AML-193 (cell line): Measurements from ENCODE around the gene AFAP1.
"Not testable (repeated sequence)": the region's sequence is repeated elsewhere in the genome, so short reads cannot be mapped to it uniquely, and the experiment has no call there.

ENCODE experiments used
- DNase-seq, 2 experiments: peaks; one replicate each; lab custom pipeline; 2025; lab: John Stamatoyannopoulos, UW

AFAP1 gene

GRCh38 chr4:7945709-7946380 lies 6.2 kb upstream of the AFAP1 start:
- no peak for DNase-seq

- no peak for DNase-seq
These were observed 5.0 kb upstream of the AFAP1 start for GRCh38 chr4:7944599-7945220.

- not testable (repeated sequence) for DNase-seq
These were observed 4.0 kb upstream of the AFAP1 start for GRCh38 chr4:7943688-7944087.

GRCh38 chr4:7943211-7943610 lies 3.5 kb upstream of the AFAP1 start:
- no peak for DNase-seq

GRCh38 chr4:7941965-7942496 lies 2.4 kb upstream of the AFAP1 start:
- no peak for DNase-seq

GRCh38 chr4:7941111-7941964 lies 1.7 kb upstream of the AFAP1 start:
- DNase-seq, result no peak

- DNase-seq, result no peak
These were observed 868 bp downstream of the AFAP1 start for GRCh38 chr4:7938609-7939376.

- DNase-seq, result no peak
These were observed 1.4 kb downstream of the AFAP1 start for GRCh38 chr4:7938266-7938608.

GRCh38 chr4:7937006-7937405 lies 2.7 kb downstream of the AFAP1 start:
- no peak for DNase-seq

GRCh38 chr4:7933651-7934510 lies 5.8 kb downstream of the AFAP1 start:
- DNase-seq, result no peak

GRCh38 chr4:7932287-7932686 lies 7.4 kb downstream of the AFAP1 start:
- no peak for DNase-seq

GRCh38 chr4:7929118-7929951 lies 10.3 kb downstream of the AFAP1 start:
- DNase-seq, result no peak

GRCh38 chr4:7928711-7929110 lies 10.9 kb downstream of the AFAP1 start:
- DNase-seq, result no peak

GRCh38 chr4:7926822-7927221 lies 12.8 kb downstream of the AFAP1 start:
- no peak for DNase-seq

GRCh38 chr4:7924570-7924969 lies 15.1 kb downstream of the AFAP1 start:
- no peak for DNase-seq

GRCh38 chr4:7924163-7924562 lies 15.5 kb downstream of the AFAP1 start:
- no peak for DNase-seq

GRCh38 chr4:7922466-7922865 lies 17.2 kb downstream of the AFAP1 start:
- no peak for DNase-seq

- DNase-seq, result no peak
These were observed 20.7 kb downstream of the AFAP1 start for GRCh38 chr4:7918981-7919380.

GRCh38 chr4:7918187-7918586 lies 21.5 kb downstream of the AFAP1 start:
- not testable (repeated sequence) for DNase-seq

GRCh38 chr4:7917669-7918068 lies 22.0 kb downstream of the AFAP1 start:
- no peak for DNase-seq
